OCI-LY1 (cell line): Measurements from ENCODE around the gene ANKFN1.

Source experiments
- EZH2 ChIP-seq: fragments of 200-600 bp; sonication (generic), shearing (Covaris generic); IDR thresholded peaks from 2 replicates; pipeline ENCODE4 v1.8.0; 2017; ENCODE audit warnings: borderline replicate concordance, mixed run types, mild to moderate bottlenecking, antibody characterized with exemption, low read length, moderate library complexity, mixed read lengths
- TF ChIP-seq, protein P1 (sequence below): fragments of 200-600 bp; sonication (generic), shearing (Covaris generic); IDR thresholded peaks from 2 replicates; pipeline ENCODE4 v1.5.1; 2017; ENCODE audit warnings: mild to moderate bottlenecking, antibody characterized with exemption, low read length, moderate library complexity, mixed read lengths

DNA sequence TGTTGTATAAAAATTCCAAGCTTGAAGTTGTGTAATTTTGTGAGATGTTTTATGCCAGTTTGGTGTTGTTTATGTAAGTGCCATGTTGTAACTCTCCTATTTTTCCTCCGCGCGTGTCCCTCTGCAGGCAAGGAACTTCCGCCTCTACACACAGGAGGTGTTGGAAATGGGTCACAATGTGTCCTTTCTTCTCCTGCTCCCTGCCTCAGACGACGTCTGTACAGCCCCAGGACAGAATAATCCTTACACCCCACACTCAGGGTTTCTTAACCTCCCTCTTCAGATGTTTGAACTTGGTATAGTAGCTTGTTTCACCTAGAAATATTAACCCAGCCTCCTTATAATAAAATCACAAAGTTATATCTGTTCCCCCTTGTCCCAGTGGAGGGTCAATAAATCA lies 329.0 kb downstream of the ANKFN1 start:
- TF ChIP-seq, protein P1, sequence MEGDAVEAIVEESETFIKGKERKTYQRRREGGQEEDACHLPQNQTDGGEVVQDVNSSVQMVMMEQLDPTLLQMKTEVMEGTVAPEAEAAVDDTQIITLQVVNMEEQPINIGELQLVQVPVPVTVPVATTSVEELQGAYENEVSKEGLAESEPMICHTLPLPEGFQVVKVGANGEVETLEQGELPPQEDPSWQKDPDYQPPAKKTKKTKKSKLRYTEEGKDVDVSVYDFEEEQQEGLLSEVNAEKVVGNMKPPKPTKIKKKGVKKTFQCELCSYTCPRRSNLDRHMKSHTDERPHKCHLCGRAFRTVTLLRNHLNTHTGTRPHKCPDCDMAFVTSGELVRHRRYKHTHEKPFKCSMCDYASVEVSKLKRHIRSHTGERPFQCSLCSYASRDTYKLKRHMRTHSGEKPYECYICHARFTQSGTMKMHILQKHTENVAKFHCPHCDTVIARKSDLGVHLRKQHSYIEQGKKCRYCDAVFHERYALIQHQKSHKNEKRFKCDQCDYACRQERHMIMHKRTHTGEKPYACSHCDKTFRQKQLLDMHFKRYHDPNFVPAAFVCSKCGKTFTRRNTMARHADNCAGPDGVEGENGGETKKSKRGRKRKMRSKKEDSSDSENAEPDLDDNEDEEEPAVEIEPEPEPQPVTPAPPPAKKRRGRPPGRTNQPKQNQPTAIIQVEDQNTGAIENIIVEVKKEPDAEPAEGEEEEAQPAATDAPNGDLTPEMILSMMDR, result no peak
- TF ChIP-seq EZH2, result no peak
